ENCODE data around the gene FBXW12.
"Not testable (repeated sequence)": the region's sequence is repeated elsewhere in the genome, so short reads cannot be mapped to it uniquely, and the experiment has no call there.

- TF ChIP-seq CTCF (IDR thresholded peaks at IDR 0.05 in 8 of 11, conservative IDR thresholded peaks at IDR 0.05 in 3 of 11); POLR2AphosphoS5 (IDR thresholded peaks at IDR 0.05); POLR2A (IDR thresholded peaks at IDR 0.05): not testable (repeated sequence)
Measured at GRCh38 chr3:48401434-48401901, 29.4 kb downstream of the FBXW12 start.
